Eye (tissue), 1 donor: ENCODE measurements around the gene TESMIN.

Experiments
- DNase-seq: peaks from one replicate; pipeline ENCODE4 v3.0.0-alpha.2; 2015

The TESMIN gene

DNA sequence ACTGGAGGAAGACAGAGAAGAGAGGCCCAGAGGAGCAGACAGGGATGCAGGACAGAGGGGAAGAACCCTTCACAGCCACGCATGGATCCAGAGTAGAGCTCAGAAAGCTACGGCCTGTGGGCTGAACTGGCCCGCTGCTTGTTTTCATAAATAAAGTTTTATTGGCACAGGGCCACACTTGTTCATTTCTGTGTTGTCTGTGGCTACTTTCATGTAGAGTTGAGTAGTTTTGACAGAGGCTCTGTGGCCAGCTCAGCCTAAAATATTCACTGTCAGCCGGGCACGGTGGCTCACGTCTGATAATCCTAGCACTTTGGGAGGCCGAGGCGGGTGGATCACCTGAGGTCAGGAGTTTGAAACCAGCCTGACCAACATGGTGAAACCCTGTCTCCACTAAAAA lies 93.2 kb downstream of the TESMIN start:
- no peak for DNase-seq
